ENCODE measurements around the gene GRIP1.

- TF ChIP-seq CTCF (IDR thresholded peaks at IDR 0.05; ENCODE audit: low read depth, low read length) = no peak
- no peak for TF ChIP-seq POLR2A (IDR thresholded peaks at IDR 0.05; ENCODE audit: extremely low read depth, insufficient read length)
- TF ChIP-seq MAX (IDR thresholded peaks at IDR 0.05; ENCODE audit: low read depth, low read length) = no peak
These were observed 60.9 kb downstream of the GRIP1 start for GRCh38 chr12:66617991-66618390.

All from NB4 (cell line).